HEK293 (cell line): ENCODE results near the gene ATP10A.

Experiments used
- ZEB2 ChIP-seq: fragments of 450-650 bp; formaldehyde crosslinking; IDR thresholded peaks from 2 replicates; pipeline ENCODE4 v1.5.1; 2016; ENCODE audit warnings: missing biosample characterization, missing genetic modification characterization
- ZFP37 ChIP-seq: fragments of 450-650 bp; formaldehyde crosslinking; IDR thresholded peaks from 2 replicates; pipeline ENCODE4 v1.5.1; 2016; ENCODE audit warnings: missing biosample characterization, missing genetic modification characterization
- ZNF561 ChIP-seq: fragments of 450-650 bp; IDR thresholded peaks from 2 replicates; pipeline ENCODE4 v1.5.1; 2018; ENCODE audit warnings: missing biosample characterization, missing genetic modification characterization, borderline replicate concordance

DNA sequence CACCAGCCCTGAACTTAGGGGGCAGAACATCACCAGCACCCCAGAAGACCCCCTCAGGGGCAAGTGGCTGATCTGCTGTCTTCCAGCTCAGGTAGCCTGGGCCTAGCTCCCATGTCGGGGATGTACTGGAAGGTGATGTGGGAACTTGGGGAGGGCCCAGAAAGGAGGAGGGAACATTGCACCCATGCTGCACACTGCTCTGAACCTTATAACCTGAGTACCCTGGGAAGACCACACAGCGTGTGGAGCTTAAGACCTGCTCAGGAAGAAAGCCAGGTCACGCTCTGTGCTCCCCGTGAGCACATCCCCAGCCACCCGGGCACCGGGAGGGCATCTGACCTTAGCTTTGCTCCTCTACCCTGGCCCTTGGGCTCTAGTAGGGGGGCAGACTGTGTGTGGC is 159.4 kb downstream of the ATP10A start:
- no peak for TF ChIP-seq ZNF561 (tag by site-specific recombination)
- no peak for TF ChIP-seq ZFP37 (tag by site-specific recombination)
- TF ChIP-seq ZEB2, result no peak
